Measurements from ENCODE around the gene GRB10.

DNA sequence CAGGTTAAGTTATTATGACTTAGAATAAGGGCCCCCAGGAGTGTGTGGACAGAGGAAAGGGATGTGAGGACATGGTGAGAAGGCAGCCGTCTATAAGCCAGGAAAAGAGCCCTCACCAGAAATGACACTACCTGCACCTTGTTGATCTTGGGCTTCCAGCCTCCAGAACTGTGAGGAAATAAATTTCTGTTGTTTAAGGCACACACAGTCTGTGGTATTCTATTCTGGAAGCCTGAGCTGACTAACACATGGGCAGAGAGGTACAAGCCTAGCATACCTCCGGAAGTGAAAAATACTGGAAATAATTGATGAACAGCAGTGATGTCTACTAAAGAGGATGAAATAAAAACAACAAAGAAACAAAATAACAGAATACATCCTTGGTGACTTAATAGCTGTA, 46.1 kb upstream of the GRB10 start:
- TF ChIP-seq, protein P1, sequence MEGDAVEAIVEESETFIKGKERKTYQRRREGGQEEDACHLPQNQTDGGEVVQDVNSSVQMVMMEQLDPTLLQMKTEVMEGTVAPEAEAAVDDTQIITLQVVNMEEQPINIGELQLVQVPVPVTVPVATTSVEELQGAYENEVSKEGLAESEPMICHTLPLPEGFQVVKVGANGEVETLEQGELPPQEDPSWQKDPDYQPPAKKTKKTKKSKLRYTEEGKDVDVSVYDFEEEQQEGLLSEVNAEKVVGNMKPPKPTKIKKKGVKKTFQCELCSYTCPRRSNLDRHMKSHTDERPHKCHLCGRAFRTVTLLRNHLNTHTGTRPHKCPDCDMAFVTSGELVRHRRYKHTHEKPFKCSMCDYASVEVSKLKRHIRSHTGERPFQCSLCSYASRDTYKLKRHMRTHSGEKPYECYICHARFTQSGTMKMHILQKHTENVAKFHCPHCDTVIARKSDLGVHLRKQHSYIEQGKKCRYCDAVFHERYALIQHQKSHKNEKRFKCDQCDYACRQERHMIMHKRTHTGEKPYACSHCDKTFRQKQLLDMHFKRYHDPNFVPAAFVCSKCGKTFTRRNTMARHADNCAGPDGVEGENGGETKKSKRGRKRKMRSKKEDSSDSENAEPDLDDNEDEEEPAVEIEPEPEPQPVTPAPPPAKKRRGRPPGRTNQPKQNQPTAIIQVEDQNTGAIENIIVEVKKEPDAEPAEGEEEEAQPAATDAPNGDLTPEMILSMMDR (IDR thresholded peaks at IDR 0.05; ENCODE audit: control extremely low read depth in 1 of 3, insufficient read depth in 1 of 3, low read depth in 1 of 3, low read length in 3 of 3), result no peak
- no peak for TF ChIP-seq SP2 (IDR thresholded peaks at IDR 0.05; ENCODE audit: low read length)
- no peak for TF ChIP-seq HDAC2 (IDR thresholded peaks at IDR 0.05; ENCODE audit: borderline replicate concordance in 1 of 2, low read depth in 2 of 2, low read length in 2 of 2)
- TF ChIP-seq YY1 (IDR thresholded peaks at IDR 0.05; ENCODE audit: low read depth, low read length), result no peak
- no peak for TF ChIP-seq RXRA (IDR thresholded peaks at IDR 0.05; ENCODE audit: insufficient read depth, low read depth, low read length)
- TF ChIP-seq SP1 (IDR thresholded peaks at IDR 0.05; ENCODE audit: low read depth, low read length), result no peak
- no peak for TF ChIP-seq GTF2F1 (IDR thresholded peaks at IDR 0.05; ENCODE audit: borderline replicate concordance, low read depth, low read length)
- no peak for TF ChIP-seq EP300 (IDR thresholded peaks at IDR 0.05; ENCODE audit: borderline replicate concordance in 1 of 2, low read depth in 2 of 2, low read length in 2 of 2)
- TF ChIP-seq GABPA (IDR thresholded peaks at IDR 0.05; ENCODE audit: borderline replicate concordance, insufficient read depth, low read length), result no peak
- TF ChIP-seq TBP (IDR thresholded peaks at IDR 0.05; ENCODE audit: low read depth, low read length), result no peak

Data from H1 (cell line).